HT1080 (cell line): ENCODE measurements around the gene MS4A13. TPM values are rescaled to one million over a fixed set of nuclear protein-coding genes. Genes with fewer than 3 reads are reported as not detected.
"Not testable (repeated sequence)": the region's sequence is repeated elsewhere in the genome, so short reads cannot be mapped to it uniquely, and the experiment has no call there.

Experiments used
- DNase-seq: peaks from one replicate; pipeline ENCODE4 v3.0.0-alpha.2; 2015; ENCODE audit warnings: low read depth
- polyA plus RNA-seq, 2 experiments: library from polyadenylated mRNA; depleted of rRNA; stranded (reverse); fragments of >200 nt; gene quantifications; 2 replicates each; pipeline ENCODE4 v1.2.3, GENCODE V29; 2015
- total RNA-seq: library from RNA; depleted of rRNA; stranded (reverse); fragments of >200 nt; shearing (Covaris generic); gene quantifications from 2 replicates; pipeline ENCODE4 v1.2.3, GENCODE V29; 2014; rRNA removed

The MS4A13 gene, protein sequence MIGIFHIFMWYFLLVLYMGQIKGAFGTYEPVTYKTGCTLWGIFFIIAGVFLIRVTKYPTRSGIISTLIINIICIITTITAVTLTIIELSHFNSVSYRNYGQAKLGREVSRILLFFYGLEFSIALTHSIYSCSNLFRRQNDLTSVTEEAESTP
- total RNA-seq = not detected in 2 replicates
- polyA plus RNA-seq (2015; cell fraction: cytosol; rRNA removed) = not detected in 2 replicates
- not detected in 2 replicates for polyA plus RNA-seq (2015; cell fraction: nucleus; rRNA removed)

DNA sequence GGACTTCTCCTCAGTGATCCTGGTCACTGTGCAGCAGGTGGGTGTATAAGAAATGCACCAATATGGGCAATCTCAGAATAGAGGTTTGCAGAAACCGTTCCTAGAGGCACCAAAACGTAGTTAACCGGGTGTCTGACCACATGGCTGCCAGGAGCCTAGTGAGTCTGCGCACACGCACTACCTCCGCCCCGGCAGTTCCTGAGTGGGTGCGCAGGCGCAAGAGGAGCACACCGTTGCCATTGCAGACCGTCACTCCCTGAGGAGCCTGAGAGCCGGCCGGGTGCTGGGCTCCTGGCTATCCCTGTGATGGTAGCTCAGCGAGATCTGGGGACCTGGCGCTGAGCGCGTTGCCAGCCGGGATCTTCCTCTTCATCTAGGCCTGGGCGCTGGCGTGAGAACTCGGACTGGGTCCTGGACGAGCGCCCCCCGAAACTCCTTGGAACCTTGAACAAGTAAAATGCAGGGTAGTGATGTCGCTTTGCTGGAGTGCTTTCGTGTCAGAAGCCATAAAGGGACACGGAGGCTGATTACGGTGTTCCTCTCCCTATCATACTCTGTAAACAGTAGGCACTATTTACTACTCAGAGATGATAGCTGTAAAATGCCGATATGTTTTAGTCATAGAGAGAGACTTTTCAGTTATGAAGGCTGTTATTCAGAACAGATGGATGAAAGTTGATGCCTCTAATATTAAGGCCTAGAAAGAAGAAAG is at the start of gene MS4A13:
Gene MS4A13 (plus strand): TSS at position 249 of the 712 bp plus-strand sequence. CDS start 2,692 bp downstream, outside the sequence.
- DNase-seq = peak; percentile 11

DNA sequence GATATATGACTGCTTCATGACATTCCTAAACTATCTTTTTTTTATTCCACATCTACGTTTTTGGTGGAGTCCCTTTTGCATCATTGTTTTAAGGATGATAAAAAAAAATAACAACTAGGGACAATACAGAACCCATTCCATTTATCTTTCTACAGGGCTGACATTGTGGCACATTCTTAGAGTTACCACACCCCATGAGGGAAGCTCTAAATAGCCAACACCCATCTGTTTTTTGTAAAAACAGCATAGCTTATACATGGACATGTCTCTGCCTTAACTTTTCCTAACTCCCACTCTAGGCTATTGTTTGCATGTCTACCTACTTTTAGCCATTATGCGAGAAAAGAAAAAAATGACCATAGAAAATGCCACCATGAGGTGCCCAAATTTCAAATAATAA is 46.4 kb upstream of the MS4A13 start:
- no peak for DNase-seq

DNA sequence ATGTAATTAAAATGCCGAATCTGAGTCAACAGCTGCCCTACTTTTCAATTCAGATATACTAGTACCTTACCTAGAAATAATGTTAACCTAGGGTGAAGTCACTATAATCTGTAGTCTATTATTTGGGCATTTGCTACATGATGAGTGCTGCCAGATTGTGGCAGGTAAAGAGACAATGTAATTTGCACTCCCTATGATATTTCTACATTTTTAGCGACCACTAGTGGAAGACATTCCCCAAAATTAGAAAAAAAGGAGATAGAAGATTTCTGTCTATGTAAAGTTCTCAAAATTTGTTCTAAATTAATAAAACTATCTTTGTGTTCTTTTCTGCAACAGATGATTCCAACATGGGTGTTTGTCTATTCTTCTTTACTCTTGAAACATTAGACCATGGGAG is 45.5 kb upstream of the MS4A13 start:
- no peak for DNase-seq

DNA sequence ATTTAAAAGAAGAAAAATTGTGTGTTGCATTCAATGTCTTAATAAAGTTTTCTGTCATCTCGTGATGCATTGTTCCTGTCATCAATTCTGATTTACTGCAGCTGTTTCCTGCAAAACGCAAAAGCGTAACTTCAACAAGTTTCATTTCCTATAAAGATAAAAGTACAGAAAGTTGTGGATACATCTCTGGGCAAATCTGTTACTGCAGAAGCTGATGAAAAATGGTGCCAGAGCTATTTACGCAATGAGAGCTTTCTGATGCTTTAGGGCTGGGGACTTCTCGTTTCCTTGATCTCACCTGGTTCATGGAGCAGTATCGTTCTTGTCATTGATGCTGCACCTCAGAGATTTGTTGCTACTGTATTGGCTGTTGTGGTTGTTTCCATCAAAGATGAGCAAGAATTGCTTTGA is 38.2 kb upstream of the MS4A13 start:
- no peak for DNase-seq

DNA sequence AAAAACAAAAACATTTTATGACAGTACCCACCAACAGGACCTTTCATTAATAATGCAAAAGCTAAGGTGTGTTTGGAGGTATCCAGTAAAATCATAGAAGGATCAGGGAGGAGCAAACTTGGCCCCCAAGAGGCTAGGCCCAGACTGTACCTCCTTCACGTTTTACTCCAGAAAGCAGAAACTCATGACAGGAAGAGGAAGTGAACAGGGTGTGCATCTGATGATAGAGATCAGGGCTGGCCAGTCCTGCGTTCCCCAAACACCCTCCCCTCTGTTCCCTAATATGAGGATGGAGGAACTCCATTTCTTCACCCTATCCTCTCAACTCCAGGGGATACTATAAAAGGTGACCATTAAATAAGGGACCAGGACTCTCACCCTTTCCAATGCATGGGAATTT is 32.8 kb upstream of the MS4A13 start:
- no peak for DNase-seq

DNA sequence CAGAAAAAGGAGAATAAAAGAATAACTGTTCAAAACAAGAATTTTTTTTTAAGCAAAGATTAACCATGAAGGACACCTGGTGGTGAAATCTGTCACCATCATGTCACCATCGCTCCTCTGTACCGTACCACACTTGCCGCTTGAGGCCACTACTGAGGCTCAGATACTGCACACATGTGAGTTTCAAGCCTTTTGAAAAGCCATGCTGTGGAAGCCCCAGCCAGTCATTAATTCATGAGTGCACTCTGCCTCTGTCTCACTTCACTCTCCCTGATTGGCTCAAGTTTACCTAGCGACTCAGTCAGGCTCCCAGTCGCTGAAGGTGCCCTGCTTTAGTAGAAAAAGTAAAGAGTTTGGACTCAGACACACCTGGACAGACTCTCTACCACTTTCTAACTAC is 29.2 kb upstream of the MS4A13 start:
- peak; percentile 50 for DNase-seq

DNA sequence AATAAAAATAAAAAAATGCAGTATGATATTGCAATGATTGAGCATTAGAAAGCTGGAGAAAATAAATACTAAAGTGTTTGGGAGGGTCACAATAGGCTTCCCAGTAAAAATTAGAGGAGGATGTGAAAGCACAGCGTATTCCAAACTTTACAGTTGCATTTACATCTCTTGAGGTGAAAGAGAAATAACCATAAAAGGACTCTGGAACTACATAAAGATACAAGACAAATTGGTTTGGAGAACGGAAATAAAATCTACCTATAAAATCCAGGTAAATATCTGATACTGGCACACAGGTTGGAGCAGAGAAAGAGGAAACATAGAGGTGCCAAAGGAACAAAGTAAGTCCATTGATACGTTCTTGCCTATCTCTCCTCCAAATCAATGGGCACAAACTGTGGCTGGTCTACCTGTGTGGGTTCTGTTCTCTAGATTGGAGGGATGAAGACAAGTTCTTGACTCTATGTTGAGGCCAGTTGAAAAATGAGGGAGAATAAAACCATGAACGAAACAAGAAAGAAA is 22.6 kb upstream of the MS4A13 start, which contains the start of gene MS4A12:
Gene MS4A12 (plus strand): TSS at position 291 of the 522 bp plus-strand sequence. CDS start 4,541 bp downstream, outside the sequence.
- no peak for DNase-seq

DNA sequence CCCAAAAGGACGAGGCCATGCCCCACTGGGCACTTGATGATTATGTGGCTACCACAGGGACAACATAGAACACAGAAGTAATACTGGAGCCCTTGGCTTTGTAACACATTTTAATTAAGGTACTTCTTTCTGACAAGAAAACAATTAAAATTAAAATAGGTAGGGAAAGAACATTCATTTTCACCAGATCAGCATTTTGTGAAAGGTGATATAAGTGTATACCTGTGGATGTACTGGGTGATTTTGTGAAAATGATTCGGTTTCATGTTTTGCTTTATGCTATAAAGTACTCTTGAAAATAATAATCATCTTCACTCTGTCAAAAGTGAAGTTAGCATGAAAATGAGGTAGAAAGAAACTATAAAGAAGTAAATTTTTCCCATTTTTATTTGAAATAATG is 21.7 kb upstream of the MS4A13 start:
- DNase-seq = no peak

DNA sequence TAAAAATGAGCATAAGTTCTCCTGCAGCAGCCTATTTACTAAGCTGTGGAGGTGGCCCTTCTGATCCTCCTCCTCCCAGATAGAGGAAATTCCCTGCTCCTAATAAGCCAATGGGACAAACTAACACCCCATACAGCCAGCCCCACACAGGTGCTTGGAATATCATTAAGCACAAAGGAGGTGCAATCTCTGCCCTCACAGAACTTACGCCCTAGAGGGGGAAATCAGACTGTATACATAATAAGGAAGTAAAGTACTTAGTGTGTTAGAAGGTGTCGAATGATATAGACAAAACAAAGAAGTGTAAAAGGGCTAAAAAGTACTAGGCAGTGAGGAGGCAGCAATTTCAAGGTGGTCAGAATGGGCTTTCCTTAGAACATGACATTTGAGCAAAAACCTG is 16.8 kb upstream of the MS4A13 start:
- DNase-seq = no peak

DNA sequence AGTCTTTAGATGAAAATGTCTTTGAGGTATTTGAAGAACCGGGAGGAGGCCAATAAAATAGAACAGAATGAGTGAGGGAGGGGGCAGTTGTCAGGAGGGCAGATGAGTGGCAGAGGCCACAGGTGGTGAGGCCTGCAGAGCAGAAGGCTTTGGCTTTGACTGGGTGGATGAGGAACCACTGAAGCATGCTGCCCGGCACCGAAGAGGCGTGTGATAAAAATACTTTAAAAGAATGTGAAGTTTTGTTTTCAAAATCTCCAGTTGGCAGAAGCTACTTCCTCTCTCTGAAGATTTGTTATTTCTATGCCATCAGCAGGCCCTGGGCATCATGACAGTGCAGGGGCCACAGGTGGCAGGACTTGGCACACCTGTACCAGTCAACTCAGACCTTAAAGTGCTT is 16.3 kb upstream of the MS4A13 start:
- peak; percentile 7 for DNase-seq

DNA sequence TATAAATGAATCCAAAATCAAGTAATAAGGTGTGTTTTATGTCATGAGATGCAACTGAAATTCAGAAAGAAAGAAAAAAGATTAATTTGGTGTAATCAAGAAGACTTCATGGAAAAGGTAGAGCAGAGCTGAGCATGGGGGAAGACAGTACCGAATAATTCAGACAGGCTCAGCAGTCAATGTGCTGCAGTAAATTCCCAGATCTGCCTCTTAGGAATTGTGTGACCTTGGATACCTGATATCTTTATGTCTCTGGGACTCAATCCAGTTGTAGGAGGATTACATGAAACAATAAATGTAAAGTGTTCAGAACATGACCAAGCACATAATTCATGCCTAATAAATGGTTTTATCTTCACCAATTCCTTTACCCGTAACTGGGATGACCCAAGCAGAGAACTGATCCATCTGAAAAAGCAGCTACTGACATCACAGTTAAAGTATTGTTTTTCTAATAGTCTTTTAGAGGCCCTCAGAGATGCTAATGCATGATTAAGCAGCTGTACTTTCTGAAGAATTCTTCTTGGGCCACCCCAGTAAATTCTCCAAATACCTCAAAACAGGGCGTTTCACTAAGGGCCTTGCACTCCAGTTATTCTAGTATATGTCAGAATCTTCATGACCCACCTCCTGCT is 14.8 kb upstream of the MS4A13 start:
- DNase-seq = no peak

DNA sequence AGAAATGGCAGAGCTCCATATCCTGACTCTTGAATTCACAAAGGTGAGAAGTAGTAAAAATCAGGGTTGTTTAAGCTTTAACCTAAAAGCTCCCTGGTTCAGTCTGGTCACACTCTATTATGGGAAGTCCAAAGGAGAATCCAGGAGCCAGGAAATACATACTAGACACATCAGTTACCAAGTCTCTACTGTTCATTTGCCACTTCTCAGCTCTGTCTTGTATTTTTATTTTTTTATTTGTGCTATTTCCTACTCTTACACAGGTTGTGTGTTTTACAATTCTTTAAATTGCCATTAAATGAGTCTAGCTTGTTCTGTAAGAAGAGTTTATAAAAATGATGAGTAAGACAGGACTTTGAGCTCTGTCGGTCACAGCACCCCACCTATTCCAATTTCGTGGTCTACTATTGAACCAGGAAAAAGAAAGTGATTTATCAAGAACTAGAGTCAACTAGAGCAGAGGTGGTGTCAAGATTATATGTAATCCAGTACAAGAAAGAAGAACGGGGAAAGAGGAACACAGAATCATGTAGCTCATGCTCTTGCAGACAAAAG is 12.9 kb upstream of the MS4A13 start:
- DNase-seq = no peak

DNA sequence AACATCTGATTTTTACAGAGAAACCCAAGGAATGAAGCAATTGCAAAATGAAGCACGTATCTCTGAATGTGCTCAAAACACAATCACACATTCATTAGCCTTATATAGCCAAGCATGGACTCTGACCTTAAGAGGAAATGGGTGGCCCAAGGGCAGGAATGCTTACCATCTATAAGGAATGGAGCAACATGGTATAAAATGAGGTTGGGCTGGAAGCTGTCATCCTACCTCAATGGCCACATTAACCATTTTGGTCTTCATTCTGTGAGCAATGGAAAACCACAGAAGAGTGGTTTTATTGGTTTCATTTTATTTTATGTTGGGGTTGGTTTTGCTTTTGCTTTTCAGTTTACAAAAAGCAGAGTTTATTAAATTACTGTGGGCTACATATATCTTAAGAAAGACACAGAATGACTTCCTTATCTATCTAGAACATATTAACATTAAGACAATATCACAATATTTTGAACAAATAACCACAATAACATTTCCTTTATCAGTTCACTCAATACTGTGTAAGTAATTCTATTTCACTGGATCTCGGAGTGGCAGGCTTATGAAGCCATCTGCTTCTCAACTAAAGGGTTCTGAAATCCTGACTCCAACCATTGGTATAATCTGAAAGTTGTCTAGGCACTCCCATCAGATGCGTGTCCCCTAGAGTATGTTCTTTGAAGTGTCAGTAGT is 10.8 kb upstream of the MS4A13 start:
- DNase-seq = no peak

DNA sequence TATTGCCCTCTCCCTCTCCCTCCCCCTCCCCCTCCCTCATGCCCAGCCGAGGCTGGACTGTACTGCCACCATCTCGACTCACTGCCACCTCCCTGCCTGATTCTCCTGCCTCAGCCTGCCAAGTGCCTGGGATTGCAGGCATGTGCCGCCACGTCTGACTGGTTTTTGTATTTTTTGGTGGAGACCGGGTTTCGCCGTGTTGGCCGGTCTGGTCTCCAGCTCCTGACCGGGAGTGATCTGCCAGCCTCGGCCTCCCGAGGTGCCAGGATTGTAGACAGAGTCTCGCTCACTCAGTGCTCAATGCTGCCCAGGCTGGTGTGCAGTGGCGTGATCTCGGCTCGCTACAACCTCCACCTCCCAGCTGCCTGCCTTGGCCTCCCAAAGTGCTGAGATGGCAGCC is 5.6 kb upstream of the MS4A13 start:
- not testable (repeated sequence) for DNase-seq

DNA sequence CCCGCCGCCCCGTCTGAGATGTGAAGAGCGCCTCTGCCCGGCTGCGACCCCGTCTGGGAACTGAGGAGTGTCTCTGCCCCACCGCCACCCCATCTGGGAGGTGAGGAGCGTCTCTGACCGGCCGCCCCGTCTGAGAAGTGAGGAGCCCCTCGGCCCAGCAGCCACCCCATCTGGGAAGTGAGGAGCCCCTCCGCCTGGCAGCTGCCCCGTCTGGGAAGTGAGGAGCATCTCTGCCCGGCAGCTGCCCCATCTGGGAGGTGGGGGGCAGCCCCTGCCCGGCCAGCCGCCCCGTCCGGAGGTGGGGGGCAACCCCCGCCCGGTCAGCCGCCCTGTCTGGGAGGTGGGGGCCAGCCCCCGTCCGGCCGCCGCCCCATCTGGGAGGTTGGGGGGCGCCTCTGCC is 5.0 kb upstream of the MS4A13 start:
- not testable (repeated sequence) for DNase-seq

DNA sequence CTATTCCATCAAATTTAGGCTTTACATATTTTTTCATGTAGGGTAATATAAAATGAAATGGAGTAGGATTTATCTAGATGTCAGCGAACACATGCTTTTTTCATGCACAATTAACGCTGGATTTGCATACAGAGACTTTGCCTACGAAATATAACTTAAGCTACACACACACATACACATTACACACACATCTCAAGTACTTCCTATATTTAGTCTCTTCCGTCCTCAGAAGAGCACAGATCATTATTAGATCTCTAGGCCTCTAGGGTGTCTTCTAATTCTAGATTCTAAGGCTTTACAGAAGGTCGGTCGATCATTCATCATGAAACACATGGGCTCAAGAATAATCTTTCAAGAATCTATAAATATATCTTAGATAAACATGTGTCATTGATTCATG is 3.8 kb upstream of the MS4A13 start:
- DNase-seq = no peak

DNA sequence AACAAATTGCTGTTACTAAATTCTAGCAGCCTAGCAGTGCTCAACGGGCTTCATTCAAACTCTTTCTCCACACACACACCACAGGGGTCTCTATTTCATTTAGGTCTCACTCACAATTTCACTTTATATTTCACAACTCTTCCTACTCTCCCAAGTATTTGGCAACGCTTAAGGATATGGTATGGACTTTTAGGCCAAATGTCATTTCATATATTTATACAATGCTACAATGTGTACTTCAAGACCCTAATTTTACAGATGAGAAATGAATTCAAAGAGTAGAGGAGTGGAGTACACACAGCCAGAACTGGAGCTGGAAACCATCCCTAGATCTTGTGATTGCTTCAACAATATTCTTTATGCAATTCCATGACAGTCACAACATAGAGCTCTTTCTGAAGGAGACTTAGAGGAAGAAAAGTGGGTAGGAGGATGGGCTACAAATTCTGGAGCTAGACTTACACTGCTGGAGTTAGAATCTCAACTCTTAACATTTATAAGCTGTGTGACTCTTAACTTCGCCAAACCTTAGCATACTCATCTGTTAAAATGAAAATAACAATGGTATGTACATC is 2.5 kb upstream of the MS4A13 start:
- DNase-seq = no peak

DNA sequence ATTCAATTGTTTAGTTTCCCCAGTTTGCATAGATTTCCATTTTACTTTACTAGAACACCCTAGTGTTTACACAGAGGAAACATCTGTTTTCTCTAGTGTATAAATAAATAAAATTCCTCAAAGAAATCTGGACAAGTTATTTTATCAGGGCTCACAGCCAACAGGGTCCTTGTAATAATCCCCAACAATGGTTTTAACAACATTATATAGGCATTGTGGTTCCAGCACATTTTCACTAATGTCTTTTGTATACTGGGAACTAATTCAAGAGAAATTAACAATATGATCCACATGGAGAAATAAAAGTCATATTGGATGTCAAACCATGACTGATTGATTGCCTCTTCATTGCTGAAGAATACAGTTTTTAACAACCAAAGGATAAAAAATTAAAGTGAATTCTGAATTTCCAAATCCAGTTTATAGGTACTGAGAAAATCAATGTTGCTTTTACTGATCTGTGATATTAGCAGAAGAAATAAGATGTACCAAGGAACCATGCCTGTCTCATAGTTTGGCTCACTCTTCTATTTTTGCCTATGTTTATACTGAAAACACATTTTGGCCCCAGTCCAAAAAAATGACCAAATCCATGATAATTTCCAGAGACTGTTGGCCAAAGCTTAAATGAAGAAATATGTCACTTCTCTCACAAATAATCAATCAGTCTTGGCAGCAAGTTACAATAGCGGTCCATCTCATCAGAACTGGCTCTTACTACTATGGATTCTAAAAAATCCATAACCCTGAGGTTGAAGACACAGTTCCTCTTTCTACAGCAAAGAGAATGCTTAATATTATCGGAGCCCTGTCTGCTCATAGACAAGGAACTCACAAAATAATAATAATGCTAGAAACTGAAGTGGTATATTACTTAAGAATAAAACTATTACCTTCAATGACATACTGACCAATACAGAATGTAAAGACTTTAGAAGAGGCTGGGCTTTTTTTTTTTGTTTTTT is 1.4 kb upstream of the MS4A13 start:
- DNase-seq = no peak

DNA sequence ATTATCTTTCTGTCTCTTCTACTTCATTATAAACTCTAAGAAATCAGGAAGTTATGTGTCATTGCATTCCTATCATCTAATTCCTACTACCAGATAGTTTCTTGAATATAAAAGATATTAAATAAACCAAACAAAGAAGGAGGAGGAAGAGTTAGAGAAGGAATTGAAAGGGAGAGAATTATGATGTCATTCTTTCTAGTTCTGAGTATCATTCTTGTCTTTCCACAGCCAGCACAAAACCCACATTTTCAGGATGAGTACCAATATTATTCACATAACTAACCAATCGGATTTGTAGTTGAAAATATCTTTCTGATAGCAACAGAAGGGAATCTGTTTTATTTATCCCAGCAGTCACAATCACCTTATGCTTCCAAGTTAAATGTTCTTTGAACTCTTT is 13.3 kb downstream of the MS4A13 start:
- DNase-seq = no peak

DNA sequence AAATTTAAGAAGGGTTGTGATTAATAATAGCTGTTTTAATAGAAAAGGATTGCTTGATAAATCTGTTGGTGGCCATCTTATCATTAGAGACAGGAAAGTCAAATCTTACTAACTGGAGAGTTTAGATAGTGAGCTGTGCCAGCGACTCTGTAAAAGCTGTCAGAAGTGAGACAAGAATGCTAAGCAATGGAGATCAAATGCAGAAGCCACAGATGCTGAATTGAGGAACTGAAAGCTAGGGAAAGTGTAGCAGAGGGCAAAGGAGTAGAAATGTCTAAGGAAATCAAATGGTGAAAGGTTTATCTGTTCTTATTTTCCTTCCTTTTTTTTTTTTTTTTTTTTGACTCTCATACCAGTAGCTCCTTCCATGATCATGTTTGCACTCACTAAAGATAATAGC is 13.7 kb downstream of the MS4A13 start:
- DNase-seq = no peak
